ENCODE measurements around the gene CDC42BPA.

DNA sequence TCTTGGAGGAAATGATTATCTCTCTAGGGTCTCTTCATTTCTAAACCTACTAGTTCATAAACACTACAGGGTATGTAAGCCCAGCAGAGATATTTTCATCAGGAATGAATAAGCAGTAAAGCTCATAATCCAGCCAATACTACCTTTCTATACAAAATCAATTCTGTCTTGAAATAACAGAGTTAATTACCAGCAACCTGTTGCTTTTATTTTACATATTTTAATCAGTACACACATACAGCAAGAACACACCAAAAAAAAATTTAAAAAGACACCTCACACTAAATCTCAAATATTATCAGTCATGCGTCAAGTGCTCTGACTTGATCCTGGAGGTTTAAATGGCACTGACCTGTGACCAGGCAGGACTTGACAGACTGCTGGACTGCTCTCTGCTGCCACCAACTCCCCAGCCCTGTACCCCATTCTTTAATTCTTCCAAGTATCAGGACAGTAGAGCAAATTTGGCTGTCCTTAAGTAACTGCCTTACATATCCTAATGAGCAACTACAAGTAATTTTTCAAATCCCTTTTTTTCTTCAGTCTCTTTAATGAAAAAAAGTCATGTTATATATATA is 98.5 kb downstream of the CDC42BPA start:
- TF ChIP-seq CTCF (IDR thresholded peaks at IDR 0.05), result no peak
- no peak for TF ChIP-seq FOXS1 (CRISPR knock-in tag; IDR thresholded peaks at IDR 0.05)
- no peak for TF ChIP-seq POLR2A (IDR thresholded peaks at IDR 0.05; ENCODE audit: low read length)
- no peak for TF ChIP-seq JUN (IDR thresholded peaks at IDR 0.05)
- no peak for TF ChIP-seq EP300 (IDR thresholded peaks at IDR 0.05)
- TF ChIP-seq, protein P1, sequence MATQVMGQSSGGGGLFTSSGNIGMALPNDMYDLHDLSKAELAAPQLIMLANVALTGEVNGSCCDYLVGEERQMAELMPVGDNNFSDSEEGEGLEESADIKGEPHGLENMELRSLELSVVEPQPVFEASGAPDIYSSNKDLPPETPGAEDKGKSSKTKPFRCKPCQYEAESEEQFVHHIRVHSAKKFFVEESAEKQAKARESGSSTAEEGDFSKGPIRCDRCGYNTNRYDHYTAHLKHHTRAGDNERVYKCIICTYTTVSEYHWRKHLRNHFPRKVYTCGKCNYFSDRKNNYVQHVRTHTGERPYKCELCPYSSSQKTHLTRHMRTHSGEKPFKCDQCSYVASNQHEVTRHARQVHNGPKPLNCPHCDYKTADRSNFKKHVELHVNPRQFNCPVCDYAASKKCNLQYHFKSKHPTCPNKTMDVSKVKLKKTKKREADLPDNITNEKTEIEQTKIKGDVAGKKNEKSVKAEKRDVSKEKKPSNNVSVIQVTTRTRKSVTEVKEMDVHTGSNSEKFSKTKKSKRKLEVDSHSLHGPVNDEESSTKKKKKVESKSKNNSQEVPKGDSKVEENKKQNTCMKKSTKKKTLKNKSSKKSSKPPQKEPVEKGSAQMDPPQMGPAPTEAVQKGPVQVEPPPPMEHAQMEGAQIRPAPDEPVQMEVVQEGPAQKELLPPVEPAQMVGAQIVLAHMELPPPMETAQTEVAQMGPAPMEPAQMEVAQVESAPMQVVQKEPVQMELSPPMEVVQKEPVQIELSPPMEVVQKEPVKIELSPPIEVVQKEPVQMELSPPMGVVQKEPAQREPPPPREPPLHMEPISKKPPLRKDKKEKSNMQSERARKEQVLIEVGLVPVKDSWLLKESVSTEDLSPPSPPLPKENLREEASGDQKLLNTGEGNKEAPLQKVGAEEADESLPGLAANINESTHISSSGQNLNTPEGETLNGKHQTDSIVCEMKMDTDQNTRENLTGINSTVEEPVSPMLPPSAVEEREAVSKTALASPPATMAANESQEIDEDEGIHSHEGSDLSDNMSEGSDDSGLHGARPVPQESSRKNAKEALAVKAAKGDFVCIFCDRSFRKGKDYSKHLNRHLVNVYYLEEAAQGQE (IDR thresholded peaks at IDR 0.05), result no peak
- no peak for TF ChIP-seq NFE2L2 (conservative IDR thresholded peaks at IDR 0.05; ENCODE audit: low read length)
- no peak for TF ChIP-seq SMC3 (IDR thresholded peaks at IDR 0.05)
- TF ChIP-seq RCOR1 (IDR thresholded peaks at IDR 0.05; ENCODE audit: low read depth, low read length), result no peak
- TF ChIP-seq RAD21 (conservative IDR thresholded peaks at IDR 0.05 in 1 of 2, IDR thresholded peaks at IDR 0.05 in 1 of 2), result no peak
- no peak for TF ChIP-seq USF2 (IDR thresholded peaks at IDR 0.05)
- no peak for TF ChIP-seq ESRRA (IDR thresholded peaks at IDR 0.05; ENCODE audit: borderline replicate concordance, low read length)
- no peak for TF ChIP-seq BCL3 (IDR thresholded peaks at IDR 0.05)
- no peak for TF ChIP-seq HDAC2 (IDR thresholded peaks at IDR 0.05)
